Osteocyte (in vitro differentiated cells): ENCODE data around the gene MBOAT7. TPM values are rescaled to one million over a fixed set of nuclear protein-coding genes. Genes with fewer than 3 reads are reported as not detected.
"Not testable (repeated sequence)": the region's sequence is repeated elsewhere in the genome, so short reads cannot be mapped to it uniquely, and the experiment has no call there.

Source experiments
- DNase-seq: peaks from one replicate; pipeline ENCODE4 v3.0.0; 2021; ENCODE audit warnings: mixed read lengths; ENCODE audit not compliant: unreplicated experiment; ENCODE audit errors: extremely low spot score
- H3K27ac Mint-ChIP-seq: one replicate; pipeline ENCODE4 v1.8.0; 2021; ENCODE audit warnings: mild to moderate bottlenecking, mixed read lengths; ENCODE audit not compliant: unreplicated experiment
- H3K27me3 Mint-ChIP-seq: one replicate; pipeline ENCODE4 v1.8.0; 2021; ENCODE audit warnings: mixed read lengths; ENCODE audit not compliant: unreplicated experiment
- H3K36me3 Mint-ChIP-seq: one replicate; pipeline ENCODE4 v1.8.0; 2021; ENCODE audit warnings: mixed read lengths; ENCODE audit not compliant: unreplicated experiment
- H3K4me1 Mint-ChIP-seq: one replicate; pipeline ENCODE4 v1.8.0; 2021; ENCODE audit warnings: mixed read lengths; ENCODE audit not compliant: unreplicated experiment
- H3K4me3 Mint-ChIP-seq: one replicate; pipeline ENCODE4 v1.8.0; 2021; ENCODE audit warnings: mild to moderate bottlenecking, moderate library complexity, mixed read lengths; ENCODE audit not compliant: unreplicated experiment
- H3K9me3 Mint-ChIP-seq: one replicate; pipeline ENCODE4 v1.8.0; 2021; ENCODE audit warnings: mixed read lengths; ENCODE audit not compliant: unreplicated experiment
- CTCF ChIP-seq: fragments of 200-600 bp; sonication (generic); IDR thresholded peaks from 2 replicates; pipeline ENCODE4 v1.5.0; 2021; ENCODE audit warnings: antibody characterized with exemption, mild to moderate bottlenecking, moderate library complexity
- total RNA-seq: library from RNA; stranded (reverse); gene quantifications from 2 replicates; pipeline ENCODE4 v1.2.1, GENCODE V29; 2021

The MBOAT7 gene
- total RNA-seq, 1 donor from 2014 or later = 85.2 TPM

- no peaks in the 10 kb centered on the region for H3K36me3 Mint-ChIP-seq
- peaks cover 33% of the 10 kb centered on the region for H3K27me3 Mint-ChIP-seq
- H3K4me1 Mint-ChIP-seq = peaks cover 2% of the 10 kb centered on the region
- H3K4me3 Mint-ChIP-seq = no peak overlapping the region
- H3K9me3 Mint-ChIP-seq = no peaks in the 10 kb centered on the region
- TF ChIP-seq CTCF = no peak
- no peak overlapping the region for H3K27ac Mint-ChIP-seq
- no peak for DNase-seq
These were observed 39.8 kb upstream of the MBOAT7 start for GRCh38 chr19:54229146-54229545.

DNA sequence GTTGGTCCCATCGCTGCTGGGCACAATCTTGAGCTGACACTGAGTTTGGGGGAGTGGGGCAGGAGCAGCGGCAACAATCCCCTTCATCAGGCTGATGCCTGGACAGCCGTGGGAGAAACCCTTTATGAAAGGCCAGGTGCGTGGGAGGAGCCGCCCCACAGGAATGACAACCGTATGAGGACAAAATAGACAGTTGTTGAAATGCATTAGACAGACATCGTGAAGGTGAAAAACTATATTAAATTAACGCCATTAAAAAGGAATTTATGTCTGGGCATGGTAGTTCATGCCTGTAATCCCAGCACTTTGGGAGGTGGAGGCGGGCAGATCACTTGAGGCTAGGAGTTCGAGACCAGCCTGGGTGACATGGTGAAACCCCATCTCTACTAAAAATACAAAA is 35.2 kb upstream of the MBOAT7 start:
- H3K4me1 Mint-ChIP-seq, DNase-seq, H3K27ac Mint-ChIP-seq, H3K36me3 Mint-ChIP-seq, H3K4me3 Mint-ChIP-seq, H3K9me3 Mint-ChIP-seq: not testable (repeated sequence)
- H3K27me3 Mint-ChIP-seq = peaks cover 17% of the 10 kb centered on the region

DNA sequence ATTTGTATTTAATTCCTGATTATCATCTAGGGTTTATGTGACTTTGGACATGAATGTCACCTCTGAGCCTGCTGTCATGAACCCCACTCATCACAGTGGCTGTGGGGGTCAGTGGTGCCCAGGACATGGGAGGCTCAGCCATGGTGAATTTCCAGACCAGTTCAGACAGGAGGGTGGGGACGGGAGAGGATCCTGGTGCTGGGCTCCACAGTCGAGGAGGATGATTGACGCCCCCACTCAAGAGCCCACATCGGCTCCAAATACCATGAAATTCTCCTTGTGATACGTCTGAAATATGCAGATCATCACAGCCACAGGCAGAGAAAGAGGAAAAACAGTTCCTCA is 34.5 kb upstream of the MBOAT7 start:
- H3K36me3 Mint-ChIP-seq, H3K27ac Mint-ChIP-seq, H3K4me1 Mint-ChIP-seq, H3K4me3 Mint-ChIP-seq, H3K9me3 Mint-ChIP-seq, DNase-seq: not testable (repeated sequence)
- peaks cover 13% of the 10 kb centered on the region for H3K27me3 Mint-ChIP-seq

DNA sequence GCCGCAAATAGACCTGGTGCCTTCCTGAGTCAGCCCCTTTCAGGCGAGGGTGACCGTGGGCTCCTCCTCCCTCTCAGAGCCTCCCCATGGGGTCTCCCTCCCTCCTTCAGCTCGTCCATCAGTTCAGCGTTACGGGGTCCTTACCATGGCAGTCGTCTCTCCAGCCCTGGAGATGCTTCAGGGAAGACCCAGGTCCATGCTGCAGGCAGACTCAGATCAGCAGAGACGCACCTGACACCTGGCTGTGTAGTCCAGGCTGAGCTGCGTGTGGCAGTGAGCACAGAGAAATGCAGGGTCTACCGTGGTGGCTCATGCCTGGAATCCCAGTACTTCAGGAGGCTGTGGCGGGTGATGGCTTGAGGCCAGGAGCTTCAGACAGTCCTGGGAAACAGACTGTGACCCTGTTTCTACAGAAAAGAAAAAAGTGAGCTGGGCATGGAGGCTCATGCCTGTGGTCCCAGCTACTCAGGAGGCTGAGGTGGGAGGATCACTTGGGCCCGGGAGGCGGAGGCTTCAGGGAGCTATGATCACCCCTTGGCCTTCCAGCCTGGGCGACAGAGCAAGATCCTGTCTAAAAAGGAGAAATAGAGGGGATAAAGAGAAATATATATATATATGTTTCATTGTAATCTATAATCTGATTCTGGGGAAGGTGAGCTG is 34.0 kb upstream of the MBOAT7 start:
- H3K27me3 Mint-ChIP-seq = peaks cover 12% of the 10 kb centered on the region
- not testable (repeated sequence) for H3K36me3 Mint-ChIP-seq, H3K9me3 Mint-ChIP-seq, H3K4me3 Mint-ChIP-seq, DNase-seq, H3K4me1 Mint-ChIP-seq, H3K27ac Mint-ChIP-seq

DNA sequence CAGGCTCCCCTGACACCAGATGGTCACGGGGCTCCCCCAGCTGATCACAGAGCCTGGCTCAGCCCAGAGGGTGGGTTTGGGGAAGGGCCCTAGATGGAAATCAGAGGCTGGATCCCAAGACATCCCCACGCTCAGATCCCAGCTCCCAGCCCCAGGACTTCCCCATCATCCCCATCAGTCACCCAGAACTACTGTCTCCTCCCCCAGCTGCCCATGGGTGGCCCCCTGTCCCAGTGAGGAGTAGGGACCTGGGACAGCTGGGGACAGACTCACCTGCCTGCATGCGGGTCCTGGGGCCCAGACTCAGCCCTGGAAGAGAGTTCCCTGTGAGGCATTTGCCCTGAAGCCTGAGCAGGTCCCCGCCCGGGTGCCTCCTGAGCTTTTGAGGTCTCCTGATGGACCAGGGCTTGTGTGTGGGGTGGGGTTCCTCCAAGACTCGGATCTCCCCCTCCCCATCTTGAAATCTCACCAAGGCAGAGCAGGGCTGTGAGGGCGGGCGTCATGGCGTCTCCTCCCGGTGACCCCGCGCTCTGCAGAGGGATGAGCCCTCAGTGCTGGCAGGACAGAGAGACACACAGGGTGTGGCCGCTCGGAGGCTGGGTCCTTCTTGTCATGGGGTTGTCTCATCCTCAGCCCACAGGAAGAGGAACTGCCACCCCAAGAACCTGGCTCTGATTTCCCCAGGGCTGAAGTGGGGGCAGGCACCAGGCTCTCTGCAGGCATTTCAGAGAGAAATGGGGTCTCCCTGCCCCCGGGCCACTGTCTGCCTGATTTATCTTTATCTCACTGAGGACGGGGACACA is 33.3 kb upstream of the MBOAT7 start, which contains the start of gene LILRB3:
LILRB3 (minus strand) TSS at position 534 of the 803 bp plus-strand sequence; CDS start at position 503, 31 bp downstream.
- H3K27ac Mint-ChIP-seq, DNase-seq, H3K4me1 Mint-ChIP-seq, H3K36me3 Mint-ChIP-seq, H3K9me3 Mint-ChIP-seq, H3K4me3 Mint-ChIP-seq: not testable (repeated sequence)
- peaks cover 12% of the 10 kb centered on the region for H3K27me3 Mint-ChIP-seq

GRCh38 chr19:54221947-54222346 is 32.6 kb upstream of the MBOAT7 start:
- H3K4me1 Mint-ChIP-seq = peaks cover 14% of the 10 kb centered on the region
- H3K27me3 Mint-ChIP-seq = peaks cover 12% of the 10 kb centered on the region
- DNase-seq, H3K4me3 Mint-ChIP-seq, H3K9me3 Mint-ChIP-seq, H3K36me3 Mint-ChIP-seq, H3K27ac Mint-ChIP-seq: not testable (repeated sequence)

DNA sequence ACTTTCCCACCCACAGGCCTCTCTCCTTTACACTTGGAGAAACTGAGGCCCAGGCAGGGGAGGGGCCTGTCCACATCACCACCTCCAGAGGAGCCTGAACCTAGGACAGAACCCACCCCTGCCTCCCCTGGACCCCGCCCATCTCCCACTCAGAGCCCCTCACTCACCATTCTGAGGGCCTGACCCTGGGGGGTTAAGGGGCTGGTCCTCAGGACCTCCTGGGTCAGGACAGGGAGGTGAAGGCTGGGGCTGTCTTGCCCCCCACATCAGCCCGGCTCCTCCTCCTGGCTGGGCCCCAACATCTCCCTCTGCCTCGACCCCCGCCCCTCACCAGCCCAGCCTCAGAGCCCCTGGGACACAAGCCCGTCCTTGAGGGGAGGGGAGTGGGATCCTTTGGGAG is 30.3 kb upstream of the MBOAT7 start:
- H3K27me3 Mint-ChIP-seq, H3K9me3 Mint-ChIP-seq, H3K36me3 Mint-ChIP-seq, H3K4me3 Mint-ChIP-seq, DNase-seq, H3K27ac Mint-ChIP-seq: not testable (repeated sequence)
- peaks cover 14% of the 10 kb centered on the region for H3K4me1 Mint-ChIP-seq
